HepG2 (cell line): ENCODE measurements around the gene GCN1. TPM values are rescaled to one million over a fixed set of nuclear protein-coding genes. Genes with fewer than 3 reads are reported as not detected.
A peak's percentile ranks its signal among the peaks of the same experiment; 100 is the strongest.

Experiments
- ATF2 ChIP-seq: sonication (generic); formaldehyde crosslinking; IDR thresholded peaks from 2 replicates; pipeline ENCODE4 v1.4.0; 2020; ENCODE audit warnings: missing genetic modification reagents
- CHCHD3 ChIP-seq: sonication (generic); formaldehyde crosslinking; IDR thresholded peaks from 2 replicates; pipeline ENCODE4 v1.8.0; 2022; ENCODE audit warnings: mild to moderate bottlenecking, missing genetic modification reagents, moderate library complexity
- DBP ChIP-seq: sonication (generic); formaldehyde crosslinking; IDR thresholded peaks from 2 replicates; pipeline ENCODE4 v1.4.0; 2020; ENCODE audit warnings: missing genetic modification reagents; ENCODE audit errors: not compliant biosample characterization
- GABPB1 ChIP-seq: IDR thresholded peaks from 2 replicates; pipeline ENCODE4 v1.6.1; 2016; ENCODE audit warnings: mild to moderate bottlenecking, missing genetic modification reagents, moderate library complexity, missing compliant biosample characterization
- HNF1A ChIP-seq, 2 experiments: sonication (generic) in 1 of 2; formaldehyde crosslinking in 1 of 2; IDR thresholded peaks; 2 replicates each; pipeline versions ENCODE4 v1.4.0 to v1.6.1; 2016 to 2020; ENCODE audit warnings: borderline replicate concordance in 1 of 2, low read depth in 1 of 2, mild to moderate bottlenecking in 1 of 2, missing genetic modification reagents in 1 of 2
- MED1 ChIP-seq: sonication (generic); formaldehyde crosslinking; IDR thresholded peaks from 2 replicates; pipeline ENCODE4 v1.4.0; 2020; ENCODE audit warnings: missing genetic modification reagents
- NCOA2 ChIP-seq: sonication (generic); formaldehyde crosslinking; IDR thresholded peaks from 2 replicates; pipeline ENCODE4 v1.8.0; 2022; ENCODE audit warnings: inconsistent platforms
- NR2C2 ChIP-seq: sonication (generic); formaldehyde crosslinking; IDR thresholded peaks from 2 replicates; pipeline ENCODE4 v1.4.0; 2020; ENCODE audit warnings: missing genetic modification reagents, mild to moderate bottlenecking, moderate library complexity, borderline replicate concordance
- POGK ChIP-seq: sonication (generic); formaldehyde crosslinking; conservative IDR thresholded peaks from 2 replicates; pipeline ENCODE4 v1.8.0; 2022; ENCODE audit warnings: mild to moderate bottlenecking, moderate library complexity, missing genetic modification reagents
- RARA ChIP-seq: IDR thresholded peaks from 2 replicates; pipeline ENCODE4 v1.6.1; 2016; ENCODE audit warnings: missing genetic modification reagents, missing compliant biosample characterization
- SIN3B ChIP-seq: fragments of 150-350 bp; IDR thresholded peaks from 2 replicates; pipeline ENCODE4 v1.6.1; 2014; ENCODE audit warnings: low read length
- SOX6 ChIP-seq, 2 experiments: fragments of 450-650 bp in 1 of 2; sonication (generic) in 1 of 2; formaldehyde crosslinking in 1 of 2; IDR thresholded peaks; 2 replicates each; pipeline versions ENCODE4 v1.4.0 to v1.6.1; 2017 to 2020; ENCODE audit warnings: antibody characterized with exemption in 1 of 2, mild to moderate bottlenecking in 1 of 2, missing genetic modification reagents in 1 of 2
- SP5 ChIP-seq: IDR thresholded peaks from 2 replicates; pipeline ENCODE4 v1.6.1; 2016; ENCODE audit warnings: low read depth, borderline replicate concordance
- TARDBP ChIP-seq: sonication (generic); formaldehyde crosslinking; IDR thresholded peaks from 2 replicates; pipeline ENCODE4 v1.8.0; 2022; ENCODE audit warnings: mild to moderate bottlenecking, missing genetic modification reagents
- ZFP36L1 ChIP-seq: sonication (generic); formaldehyde crosslinking; IDR thresholded peaks from 2 replicates; pipeline ENCODE4 v1.8.0; 2022; ENCODE audit warnings: mild to moderate bottlenecking, missing genetic modification reagents, moderate library complexity
- ZMYM3 ChIP-seq: sonication (generic); formaldehyde crosslinking; IDR thresholded peaks from 2 replicates; pipeline ENCODE4 v1.5.1; 2020; ENCODE audit warnings: mild to moderate bottlenecking, missing genetic modification reagents
- ZNF232 ChIP-seq: sonication (generic); formaldehyde crosslinking; IDR thresholded peaks from 2 replicates; pipeline ENCODE4 v1.4.0; 2020; ENCODE audit warnings: missing genetic modification reagents, borderline replicate concordance
- ZNF331 ChIP-seq: sonication (generic); formaldehyde crosslinking; IDR thresholded peaks from 2 replicates; pipeline ENCODE4 v1.4.0; 2020; ENCODE audit warnings: missing genetic modification reagents
- ZNF543 ChIP-seq: sonication (generic); formaldehyde crosslinking; IDR thresholded peaks from 2 replicates; pipeline ENCODE4 v1.4.0; 2020; ENCODE audit warnings: mild to moderate bottlenecking, missing genetic modification reagents
- polyA plus RNA-seq, 8 experiments: library from polyadenylated mRNA; depleted of rRNA in 3 of 8; stranded (reverse) in 7 of 8; unstranded in 1 of 8; fragments of >200 nt; fragmentation: Illumina TruSeq in 4 of 8; extraction: Trizol in 4 of 8; gene quantifications; 2 replicates each; pipeline versions ENCODE4 v1.2.1 to v1.2.3, GENCODE V29; 2011 to 2016; ENCODE audit warnings: low read depth in 4 of 8, missing spikeins in 1 of 8, mixed read lengths in 1 of 8; ENCODE audit not compliant: insufficient read depth in 1 of 8
- total RNA-seq, 5 experiments: library from RNA; depleted of rRNA; stranded (reverse); fragments of >200 nt; fragmentation: Illumina TruSeq; extraction: Trizol; gene quantifications; 2 replicates each; pipeline ENCODE4 v1.2.3, GENCODE V29; 2016; ENCODE audit warnings: low read depth in 1 of 5

The GCN1 gene
- total and polyA plus RNA-seq, 2 of the 13 experiments (the other 11 are each of a cell fraction or from before 2014, with no cell fraction given), result 58.2 to 83.0 TPM

GRCh38 chr12:120121766-120122293 is 72.7 kb downstream of the GCN1 start (continued):
- TF ChIP-seq SP5 (CRISPR knock-in tag) (peak; percentile 52; the same call in 1 of the 2 replicates), TARDBP (CRISPR knock-in tag) (peak; percentile 62; the same call in 1 of the 2 replicates), RARA (CRISPR knock-in tag) (peak; percentile 91), DBP (CRISPR knock-in tag) (no peak), POGK (CRISPR knock-in tag) (0 out of 2 replicates have a peak, but pooled peaks have one; percentile 29), SIN3B (no peak), ZNF331 (CRISPR knock-in tag) (peak; percentile 43; the same call in 1 of the 2 replicates), MED1 (CRISPR knock-in tag) (peak; percentile 76), ZNF232 (CRISPR knock-in tag) (no peak), HNF1A (IDR thresholded peaks at IDR 0.05; ENCODE audit: low read depth) (no peak), HNF1A (CRISPR knock-in tag; IDR thresholded peaks at IDR 0.05; ENCODE audit: borderline replicate concordance) (no peak), ZMYM3 (CRISPR knock-in tag) (peak; percentile 53; the same call in 1 of the 2 replicates), ZNF543 (CRISPR knock-in tag) (no peak), NR2C2 (CRISPR knock-in tag) (peak; percentile 68; the same call in 1 of the 2 replicates), GABPB1 (0 out of 2 replicates have a peak, but pooled peaks have one; percentile 26), ATF2 (CRISPR knock-in tag) (0 out of 2 replicates have a peak, but pooled peaks have one; percentile 17), SOX6 (IDR thresholded peaks at IDR 0.05) (no peak), SOX6 (CRISPR knock-in tag; IDR thresholded peaks at IDR 0.05) (peak; percentile 98), CHCHD3 (CRISPR knock-in tag) (no peak), ZFP36L1 (0 out of 2 replicates have a peak, but pooled peaks have one; percentile 33), NCOA2 (CRISPR knock-in tag) (peak; percentile 49)
